ENCODE results near the gene LDB2.
A peak's percentile ranks its signal among the peaks of the same experiment; 100 is the strongest.
"Not testable (repeated sequence)": the region's sequence is repeated elsewhere in the genome, so short reads cannot be mapped to it uniquely, and the experiment has no call there.

The LDB2 gene

DNA sequence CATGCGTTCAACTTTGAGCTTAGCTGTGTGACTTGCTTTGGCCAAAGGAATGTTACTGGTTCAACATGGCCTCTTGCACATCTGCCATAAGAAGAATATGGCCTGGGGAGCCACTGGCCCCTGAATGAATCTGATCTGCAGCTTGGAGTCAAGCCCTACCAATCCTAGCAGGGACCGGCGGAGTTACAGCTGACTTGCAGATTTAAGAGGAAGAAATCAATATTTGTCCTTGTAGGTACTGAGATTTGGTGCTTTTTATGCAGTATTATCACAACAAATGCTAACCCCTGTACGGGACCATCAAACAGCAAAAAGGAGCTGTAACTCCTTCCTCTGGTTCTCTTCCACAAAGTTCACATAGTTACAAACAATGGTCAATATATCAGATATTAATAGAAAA, 252.0 kb downstream of the LDB2 start:
- Histone ChIP-seq H3K4me3 (ENCODE audit: insufficient read depth, low read depth, low read length) (no peak overlapping the region), H3K36me3 (ENCODE audit: control insufficient read depth, insufficient read depth, low read length) (no peaks in the 10 kb centered on the region), H3K4me1 (ENCODE audit: control insufficient read depth, insufficient read depth, low read length) (no peaks in the 10 kb centered on the region), H3K27ac (ENCODE audit: insufficient read depth, low read depth, low read length, poor library complexity, severe bottlenecking) (no peak overlapping the region), H3K9me3 (ENCODE audit: control insufficient read depth, low read length) (no peaks in the 10 kb centered on the region), H3K27me3 (ENCODE audit: control insufficient read depth, insufficient read depth, low read length, poor library complexity, severe bottlenecking) (no peaks in the 10 kb centered on the region)
- 95 to 97% methylated on average over 3 of the region's 4 CpGs for WGBS, 2 experiments

DNA sequence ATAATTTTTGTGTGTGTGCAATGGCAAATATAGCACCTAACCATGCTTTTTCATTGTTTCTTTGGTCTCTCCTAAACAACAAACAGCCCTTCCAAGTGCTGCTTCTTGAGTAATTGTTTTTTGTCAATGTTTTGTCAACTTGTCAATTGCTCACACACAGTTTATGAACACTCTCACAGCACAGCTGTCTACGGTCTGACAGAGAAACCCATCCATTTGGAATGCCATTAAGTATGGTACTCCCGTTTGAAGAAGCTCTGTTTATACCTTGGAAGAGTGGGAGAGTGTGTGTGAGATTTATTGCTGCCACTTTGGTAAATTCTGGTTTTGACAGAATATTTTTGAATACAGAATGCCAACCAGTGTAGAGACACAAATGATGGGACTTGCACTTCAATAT, 254.6 kb downstream of the LDB2 start:
- 89 to 95% methylated on average over 2 of the region's 2 CpGs for WGBS, 2 experiments
- Histone ChIP-seq H3K36me3 (ENCODE audit: control insufficient read depth, insufficient read depth, low read length) (no peaks in the 10 kb centered on the region), H3K27me3 (ENCODE audit: control insufficient read depth, insufficient read depth, low read length, poor library complexity, severe bottlenecking) (no peaks in the 10 kb centered on the region), H3K4me3 (ENCODE audit: insufficient read depth, low read depth, low read length) (no peak overlapping the region), H3K9me3 (ENCODE audit: control insufficient read depth, low read length) (no peaks in the 10 kb centered on the region), H3K27ac (ENCODE audit: insufficient read depth, low read depth, low read length, poor library complexity, severe bottlenecking) (no peak overlapping the region), H3K4me1 (ENCODE audit: control insufficient read depth, insufficient read depth, low read length) (no peaks in the 10 kb centered on the region)

DNA sequence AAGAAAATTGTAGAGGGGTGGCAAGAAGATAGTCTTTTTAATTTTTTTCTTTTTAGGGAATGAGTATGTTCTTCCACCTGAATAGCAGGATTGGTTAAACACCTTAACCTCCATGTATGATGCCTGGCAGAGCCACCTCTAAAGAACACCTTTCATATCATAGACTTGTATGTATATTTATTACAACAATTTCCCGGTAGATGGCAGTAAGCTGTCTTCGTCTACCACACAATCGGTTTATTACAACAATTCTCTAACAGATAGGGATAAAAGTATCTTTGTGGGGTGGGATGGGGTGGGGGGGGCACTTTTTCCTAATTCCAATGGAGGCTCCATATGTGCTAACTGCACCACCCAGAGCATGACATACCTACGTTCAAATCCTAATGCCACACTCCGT, 255.5 kb downstream of the LDB2 start:
- WGBS, 2 experiments, result 91 to 100% methylated on average over 2 to 5 of the region's 5 CpGs
- H3K27me3 ChIP-seq (ENCODE audit: control insufficient read depth, insufficient read depth, low read length, poor library complexity, severe bottlenecking), result no peaks in the 10 kb centered on the region
- H3K4me1 ChIP-seq (ENCODE audit: control insufficient read depth, insufficient read depth, low read length), result no peaks in the 10 kb centered on the region
- no peak overlapping the region for H3K27ac ChIP-seq (ENCODE audit: insufficient read depth, low read depth, low read length, poor library complexity, severe bottlenecking)
- no peaks in the 10 kb centered on the region for H3K36me3 ChIP-seq (ENCODE audit: control insufficient read depth, insufficient read depth, low read length)
- no peak overlapping the region for H3K4me3 ChIP-seq (ENCODE audit: insufficient read depth, low read depth, low read length)
- H3K9me3 ChIP-seq (ENCODE audit: control insufficient read depth, low read length), result no peaks in the 10 kb centered on the region

DNA sequence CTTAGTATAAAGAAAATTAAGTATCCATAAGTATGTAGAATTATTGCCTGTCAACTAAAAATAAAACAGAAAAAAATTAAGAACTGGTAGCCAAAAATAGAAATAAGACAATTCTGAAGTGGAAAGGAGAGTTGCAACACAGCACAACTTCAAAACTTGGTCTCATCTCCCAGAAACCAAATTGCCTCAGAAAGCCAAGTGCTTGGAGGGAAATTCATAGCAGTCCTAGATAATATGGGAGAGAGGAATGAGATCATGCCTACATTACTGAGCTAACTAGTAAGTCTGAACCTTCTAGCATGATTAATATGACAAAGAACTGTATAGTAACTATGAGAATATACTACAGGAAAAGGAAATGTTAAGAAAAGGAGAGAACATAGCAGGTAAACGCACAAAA, 256.5 kb downstream of the LDB2 start:
- 90% methylated on average over 1 of the region's 1 CpG; no CpG with 5 or more reads in 1 of the 2 experiments for WGBS, 2 experiments
- H3K4me1 ChIP-seq (ENCODE audit: control insufficient read depth, insufficient read depth, low read length), result peaks cover 2% of the 10 kb centered on the region
- H3K27me3 ChIP-seq (ENCODE audit: control insufficient read depth, insufficient read depth, low read length, poor library complexity, severe bottlenecking), result no peaks in the 10 kb centered on the region
- no peaks in the 10 kb centered on the region for H3K9me3 ChIP-seq (ENCODE audit: control insufficient read depth, low read length)
- H3K27ac ChIP-seq (ENCODE audit: insufficient read depth, low read depth, low read length, poor library complexity, severe bottlenecking), result no peak overlapping the region
- H3K36me3 ChIP-seq (ENCODE audit: control insufficient read depth, insufficient read depth, low read length), result no peaks in the 10 kb centered on the region
- H3K4me3 ChIP-seq (ENCODE audit: insufficient read depth, low read depth, low read length), result no peak overlapping the region

- WGBS, 2 experiments, result 81 to 86% methylated on average over 3 of the region's 4 CpGs
- H3K9me3 ChIP-seq (ENCODE audit: control insufficient read depth, low read length), result no peaks in the 10 kb centered on the region
- H3K4me1 ChIP-seq (ENCODE audit: control insufficient read depth, insufficient read depth, low read length), result peaks cover 16% of the 10 kb centered on the region
- no peak overlapping the region for H3K4me3 ChIP-seq (ENCODE audit: insufficient read depth, low read depth, low read length)
- H3K36me3 ChIP-seq (ENCODE audit: control insufficient read depth, insufficient read depth, low read length), result no peaks in the 10 kb centered on the region
- peak overlapping the region; percentile 33 for H3K27ac ChIP-seq (ENCODE audit: insufficient read depth, low read depth, low read length, poor library complexity, severe bottlenecking)
- no peaks in the 10 kb centered on the region for H3K27me3 ChIP-seq (ENCODE audit: control insufficient read depth, insufficient read depth, low read length, poor library complexity, severe bottlenecking)
These were observed 261.4 kb downstream of the LDB2 start for GRCh38 chr4:16636912-16637630.

DNA sequence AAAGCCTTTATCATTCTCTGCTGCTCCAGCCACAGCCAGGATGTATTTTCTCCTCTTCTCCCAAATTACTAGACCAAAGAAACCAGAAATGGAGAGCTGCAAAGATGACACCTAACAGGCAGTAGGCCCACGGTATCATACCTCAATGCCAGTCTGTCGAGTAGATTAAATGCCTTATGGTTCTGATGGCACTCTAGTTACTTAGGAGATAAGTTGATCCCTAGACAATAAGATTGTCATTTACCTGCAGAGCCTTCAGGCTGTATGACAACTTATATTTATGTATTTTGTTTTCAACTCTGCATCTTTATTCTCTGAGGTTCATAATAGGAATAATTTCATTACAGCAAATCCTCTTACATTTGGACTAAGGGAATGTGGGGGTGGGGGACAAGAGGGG, 262.1 kb downstream of the LDB2 start:
- Histone ChIP-seq H3K27ac (ENCODE audit: insufficient read depth, low read depth, low read length, poor library complexity, severe bottlenecking) (no peak overlapping the region), H3K9me3 (ENCODE audit: control insufficient read depth, low read length) (no peaks in the 10 kb centered on the region), H3K36me3 (ENCODE audit: control insufficient read depth, insufficient read depth, low read length) (no peaks in the 10 kb centered on the region), H3K27me3 (ENCODE audit: control insufficient read depth, insufficient read depth, low read length, poor library complexity, severe bottlenecking) (no peaks in the 10 kb centered on the region), H3K4me1 (ENCODE audit: control insufficient read depth, insufficient read depth, low read length) (peaks cover 16% of the 10 kb centered on the region), H3K4me3 (ENCODE audit: insufficient read depth, low read depth, low read length) (no peak overlapping the region)
- 92 to 100% methylated on average over 2 of the region's 2 CpGs for WGBS, 2 experiments

DNA sequence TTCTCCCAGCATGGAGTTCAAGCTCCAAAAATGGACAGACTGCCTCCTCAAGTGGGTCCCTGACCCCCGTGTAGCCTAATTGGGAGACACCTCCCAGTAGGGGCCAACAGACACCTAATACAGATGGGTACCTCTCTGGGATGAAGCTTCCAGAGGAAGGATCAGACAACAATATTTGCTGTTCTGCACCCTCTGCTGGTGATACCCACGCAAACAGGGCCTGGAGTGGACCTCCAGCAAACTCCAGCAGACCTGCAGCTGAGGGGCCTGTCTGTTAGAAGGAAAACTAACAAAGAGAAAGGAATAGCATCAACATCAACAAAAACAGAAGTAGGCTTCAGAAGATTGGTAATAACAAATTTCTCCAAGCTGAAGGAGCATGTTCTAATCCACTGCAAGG, 269.2 kb downstream of the LDB2 start:
- not testable (repeated sequence) for H3K27ac ChIP-seq (ENCODE audit: insufficient read depth, low read depth, low read length, poor library complexity, severe bottlenecking); H3K4me1 ChIP-seq (ENCODE audit: control insufficient read depth, insufficient read depth, low read length); H3K27me3 ChIP-seq (ENCODE audit: control insufficient read depth, insufficient read depth, low read length, poor library complexity, severe bottlenecking); H3K4me3 ChIP-seq (ENCODE audit: insufficient read depth, low read depth, low read length); H3K9me3 ChIP-seq (ENCODE audit: control insufficient read depth, low read length); H3K36me3 ChIP-seq (ENCODE audit: control insufficient read depth, insufficient read depth, low read length)
- 88 to 96% methylated on average over 2 of the region's 2 CpGs for WGBS, 2 experiments

DNA sequence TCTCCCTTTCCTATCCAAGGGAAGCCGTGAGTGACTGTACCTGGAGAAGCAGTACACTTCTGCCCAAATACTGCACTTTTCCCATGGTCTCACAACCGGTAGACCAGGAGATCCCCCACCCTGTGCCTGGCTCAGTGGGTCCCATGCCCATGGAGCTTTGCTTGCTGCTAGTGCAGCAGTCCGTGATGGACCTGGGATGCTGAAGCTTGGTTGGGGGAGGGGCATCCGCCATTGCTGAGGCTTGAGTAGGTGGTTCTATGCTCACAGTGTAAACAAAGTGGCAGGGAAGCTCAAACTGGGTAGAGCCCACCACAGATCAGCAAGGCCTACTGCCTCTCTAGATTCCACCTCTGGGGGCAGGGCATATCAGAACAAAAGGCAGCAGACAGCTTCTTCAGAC, 269.6 kb downstream of the LDB2 start:
- not testable (repeated sequence) for H3K27ac ChIP-seq (ENCODE audit: insufficient read depth, low read depth, low read length, poor library complexity, severe bottlenecking); H3K9me3 ChIP-seq (ENCODE audit: control insufficient read depth, low read length); H3K4me3 ChIP-seq (ENCODE audit: insufficient read depth, low read depth, low read length); H3K36me3 ChIP-seq (ENCODE audit: control insufficient read depth, insufficient read depth, low read length); H3K27me3 ChIP-seq (ENCODE audit: control insufficient read depth, insufficient read depth, low read length, poor library complexity, severe bottlenecking); H3K4me1 ChIP-seq (ENCODE audit: control insufficient read depth, insufficient read depth, low read length)
- WGBS, 2 experiments, result 95 to 99% methylated on average over 4 of the region's 4 CpGs

- WGBS, 2 experiments, result 75 to 78% methylated on average over 6 of the region's 6 CpGs
- H3K9me3 ChIP-seq (ENCODE audit: control insufficient read depth, low read length), result no peaks in the 10 kb centered on the region
These were observed 270.4 kb downstream of the LDB2 start for GRCh38 chr4:16627999-16628398.

DNA sequence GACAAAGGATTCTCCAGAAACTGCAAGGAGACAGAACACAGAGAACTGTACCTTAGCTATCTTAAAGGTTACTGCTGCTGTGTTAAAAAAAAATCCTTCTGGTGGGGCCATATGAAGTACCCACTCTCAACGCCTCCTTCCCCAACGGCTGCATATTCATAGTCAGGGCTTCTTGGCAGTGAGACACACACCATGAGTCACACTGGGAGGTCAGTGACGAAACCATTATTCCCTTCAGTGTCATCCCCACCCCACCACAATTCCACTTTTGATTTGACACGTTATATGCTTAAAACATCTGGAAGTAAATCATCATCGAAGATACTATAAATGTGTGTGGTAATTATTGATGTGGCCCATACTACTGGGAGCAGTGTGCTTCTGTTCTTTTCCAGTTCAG, 271.5 kb downstream of the LDB2 start:
- H3K4me1 ChIP-seq (ENCODE audit: control insufficient read depth, insufficient read depth, low read length), result no peaks in the 10 kb centered on the region
- H3K27ac ChIP-seq (ENCODE audit: insufficient read depth, low read depth, low read length, poor library complexity, severe bottlenecking), result no peak overlapping the region
- H3K36me3 ChIP-seq (ENCODE audit: control insufficient read depth, insufficient read depth, low read length), result no peaks in the 10 kb centered on the region
- H3K27me3 ChIP-seq (ENCODE audit: control insufficient read depth, insufficient read depth, low read length, poor library complexity, severe bottlenecking), result no peaks in the 10 kb centered on the region
- no peak overlapping the region for H3K4me3 ChIP-seq (ENCODE audit: insufficient read depth, low read depth, low read length)
- H3K9me3 ChIP-seq (ENCODE audit: control insufficient read depth, low read length), result no peaks in the 10 kb centered on the region
- WGBS, 2 experiments, result 92 to 94% methylated on average over 4 to 5 of the region's 5 CpGs

More at GRCh38 chr4:16627999-16628398, 270.4 kb downstream of the LDB2 start:
- no peaks in the 10 kb centered on the region for H3K27me3 ChIP-seq (ENCODE audit: control insufficient read depth, insufficient read depth, low read length, poor library complexity, severe bottlenecking)
- no peak overlapping the region for H3K27ac ChIP-seq (ENCODE audit: insufficient read depth, low read depth, low read length, poor library complexity, severe bottlenecking)
- H3K4me3 ChIP-seq (ENCODE audit: insufficient read depth, low read depth, low read length), result no peak overlapping the region
- H3K36me3 ChIP-seq (ENCODE audit: control insufficient read depth, insufficient read depth, low read length), result no peaks in the 10 kb centered on the region
- no peaks in the 10 kb centered on the region for H3K4me1 ChIP-seq (ENCODE audit: control insufficient read depth, insufficient read depth, low read length)

DNA sequence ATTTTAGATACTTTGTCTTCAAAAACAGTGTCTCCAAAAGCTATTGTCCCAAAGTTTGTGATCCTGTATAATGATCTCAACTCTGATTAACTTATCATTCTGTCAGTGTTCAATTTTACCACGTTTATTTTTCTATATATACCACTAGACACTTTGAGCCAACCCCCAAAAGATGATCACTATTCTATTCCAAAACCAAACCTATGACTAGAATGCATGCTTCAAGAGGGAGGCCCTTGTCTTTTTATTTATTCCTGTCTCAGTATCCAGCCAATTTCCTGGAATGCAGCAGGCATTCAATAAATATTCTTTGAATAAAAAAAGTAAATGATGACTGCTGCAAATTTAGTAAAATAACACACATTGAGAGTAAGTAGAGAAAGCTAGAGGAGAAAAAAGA, 275.6 kb downstream of the LDB2 start:
- WGBS, 2 experiments, result 78 to 93% methylated on average over 1 of the region's 1 CpG
- Histone ChIP-seq H3K4me3 (ENCODE audit: insufficient read depth, low read depth, low read length) (no peak overlapping the region), H3K27ac (ENCODE audit: insufficient read depth, low read depth, low read length, poor library complexity, severe bottlenecking) (no peak overlapping the region), H3K36me3 (ENCODE audit: control insufficient read depth, insufficient read depth, low read length) (no peaks in the 10 kb centered on the region), H3K27me3 (ENCODE audit: control insufficient read depth, insufficient read depth, low read length, poor library complexity, severe bottlenecking) (no peaks in the 10 kb centered on the region), H3K9me3 (ENCODE audit: control insufficient read depth, low read length) (no peaks in the 10 kb centered on the region), H3K4me1 (ENCODE audit: control insufficient read depth, insufficient read depth, low read length) (no peaks in the 10 kb centered on the region)
